ENCODE measurements around the gene MIF4GD.
"Not testable (repeated sequence)": the region's sequence is repeated elsewhere in the genome, so short reads cannot be mapped to it uniquely, and the experiment has no call there.

Gene MIF4GD, protein sequence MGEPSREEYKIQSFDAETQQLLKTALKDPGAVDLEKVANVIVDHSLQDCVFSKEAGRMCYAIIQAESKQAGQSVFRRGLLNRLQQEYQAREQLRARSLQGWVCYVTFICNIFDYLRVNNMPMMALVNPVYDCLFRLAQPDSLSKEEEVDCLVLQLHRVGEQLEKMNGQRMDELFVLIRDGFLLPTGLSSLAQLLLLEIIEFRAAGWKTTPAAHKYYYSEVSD

DNA sequence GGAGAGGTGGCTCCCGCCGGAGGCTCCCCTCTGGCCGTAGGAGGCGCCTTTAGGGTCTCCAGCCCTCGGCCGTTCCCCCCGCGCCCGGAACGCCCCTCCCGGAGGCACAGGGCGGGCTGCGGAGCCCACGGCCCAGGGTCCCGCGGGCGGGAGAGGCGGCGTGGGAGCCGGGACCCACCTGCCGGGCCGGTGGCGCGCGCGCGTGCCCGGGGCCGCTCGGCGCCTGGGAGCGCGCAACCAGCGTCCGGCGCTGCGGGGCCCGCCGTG lies at the start of gene MIF4GD:
MIF4GD (minus strand) TSS at position 266 of the 267 bp plus-strand sequence. CDS start 1,036 bp downstream, outside the sequence.
- no peak for FAIRE-seq

DNA sequence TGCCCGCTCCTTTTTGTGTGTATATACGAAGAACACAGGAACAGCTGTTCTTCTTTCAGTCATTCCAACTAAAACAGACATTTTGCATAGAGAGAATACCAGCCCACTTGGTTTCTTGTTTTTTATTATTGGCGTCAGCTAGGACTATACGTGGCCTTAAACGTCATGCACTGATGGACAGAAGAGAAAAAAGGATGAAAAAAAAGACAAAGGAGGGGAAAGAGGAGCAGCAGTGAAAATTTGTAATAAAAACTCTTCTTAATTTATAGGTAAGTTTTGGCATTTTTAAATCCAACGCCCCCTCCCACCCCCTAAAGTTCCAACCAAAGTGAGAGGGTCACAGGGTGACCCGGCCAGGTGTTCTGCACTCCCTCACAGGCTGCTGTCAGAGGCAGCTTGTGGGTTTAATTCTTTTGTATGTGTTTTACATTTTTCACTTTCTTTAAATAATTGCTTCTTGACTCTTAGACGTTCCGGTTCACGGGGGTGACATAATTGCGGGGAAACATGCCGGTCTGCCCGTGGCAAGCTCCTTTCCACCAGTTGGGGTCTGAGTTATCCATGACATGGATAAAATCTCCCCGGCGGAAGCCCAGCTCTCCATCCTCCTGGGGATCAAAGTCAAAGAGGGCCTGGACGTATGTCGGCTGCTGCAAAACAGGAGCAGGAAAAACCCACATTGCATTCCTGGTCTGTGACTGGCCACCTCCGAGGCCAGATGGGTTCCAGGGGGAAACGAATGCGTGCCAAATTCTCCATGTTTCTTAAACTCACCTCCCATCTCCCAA lies 49.1 kb upstream of the MIF4GD start:
- no peak for FAIRE-seq

DNA sequence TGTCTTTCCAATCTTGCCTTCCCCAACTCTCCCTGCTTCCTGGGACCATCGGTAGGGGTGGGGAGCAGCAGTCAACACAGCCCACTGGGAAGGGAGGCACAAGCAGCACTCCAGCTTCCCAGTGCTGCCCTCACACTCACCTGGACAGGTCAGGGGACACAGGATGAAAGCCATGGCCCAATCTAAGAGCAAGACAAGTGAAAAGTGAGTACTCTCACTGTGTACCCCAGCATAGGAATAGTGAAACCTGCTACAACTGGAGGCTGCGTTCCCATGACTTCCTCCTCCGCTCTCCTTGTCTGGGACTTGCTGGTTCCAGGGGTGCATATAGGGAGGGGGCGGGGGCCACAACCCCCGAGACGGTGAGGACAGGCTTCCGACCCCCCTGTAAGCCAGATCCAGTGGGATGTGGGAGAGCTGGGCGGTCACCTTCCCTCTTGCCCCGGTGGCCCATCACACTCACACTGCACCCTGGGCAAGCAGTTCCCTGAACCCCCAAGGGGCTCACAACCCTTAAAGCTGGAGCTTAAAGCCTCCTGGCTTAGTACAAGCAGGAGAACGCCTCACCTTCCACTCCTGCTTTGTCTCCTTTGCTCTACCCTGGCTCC lies 47.7 kb upstream of the MIF4GD start:
- FAIRE-seq, result no peak

DNA sequence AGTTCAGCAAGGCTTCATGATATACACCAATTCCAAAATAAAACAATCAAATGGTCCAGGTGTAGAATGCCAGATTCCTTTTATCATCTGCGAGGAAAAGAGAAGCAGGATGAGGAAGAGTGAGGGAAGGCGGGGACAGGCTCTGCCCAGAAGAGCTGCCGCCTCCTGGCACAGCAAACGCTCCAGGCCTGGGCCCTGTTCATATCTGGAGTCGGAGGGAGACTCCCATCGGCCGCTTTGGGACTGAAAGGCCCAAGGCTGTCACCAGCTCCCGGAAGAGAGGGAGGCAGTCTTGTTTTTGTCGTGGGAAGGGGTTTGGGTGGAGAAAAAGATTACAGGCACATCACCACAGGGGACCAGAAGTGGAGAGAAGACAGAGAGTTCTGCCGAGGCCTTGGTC lies 47.2 kb upstream of the MIF4GD start:
- FAIRE-seq, result no peak

DNA sequence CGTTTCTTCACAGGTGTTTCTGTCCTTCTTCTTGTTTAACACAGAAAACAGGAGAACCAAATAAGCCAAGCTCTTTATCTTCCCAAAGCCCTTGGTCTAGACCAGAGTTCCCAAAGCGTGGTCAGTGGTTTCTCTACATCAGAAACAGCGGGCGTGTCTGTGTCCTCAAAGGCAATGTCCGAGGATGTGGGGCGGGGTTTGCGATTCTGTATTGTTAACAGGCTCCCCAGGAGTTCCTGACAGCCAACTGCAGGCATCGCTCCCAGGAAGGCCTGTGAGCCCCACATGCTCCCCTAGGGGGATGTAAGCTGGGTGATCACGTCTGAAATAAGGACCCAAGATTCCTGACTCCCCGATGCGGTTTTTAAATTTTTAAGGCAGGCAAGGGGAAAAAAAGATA lies 46.6 kb upstream of the MIF4GD start:
- FAIRE-seq, result no peak

DNA sequence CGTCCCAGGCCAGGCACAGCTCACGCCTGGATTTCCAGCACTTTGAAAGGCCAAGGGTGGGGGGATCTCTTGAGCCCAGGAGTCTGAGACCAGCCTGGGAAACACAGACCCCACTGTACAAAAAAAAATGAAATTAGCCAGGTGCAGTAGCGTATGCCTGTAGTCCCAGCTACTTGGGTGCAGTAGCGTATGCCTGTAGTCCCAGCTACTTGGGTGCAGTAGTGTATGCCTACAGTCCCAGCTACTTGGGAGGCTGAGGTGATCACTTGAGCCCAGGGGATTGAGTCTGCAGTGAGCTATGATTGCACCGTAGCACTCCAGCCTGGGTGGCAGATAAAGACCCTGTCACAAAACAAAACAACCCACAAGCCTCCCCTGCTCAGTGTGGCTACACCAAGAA lies 45.2 kb upstream of the MIF4GD start:
- FAIRE-seq, result no peak

DNA sequence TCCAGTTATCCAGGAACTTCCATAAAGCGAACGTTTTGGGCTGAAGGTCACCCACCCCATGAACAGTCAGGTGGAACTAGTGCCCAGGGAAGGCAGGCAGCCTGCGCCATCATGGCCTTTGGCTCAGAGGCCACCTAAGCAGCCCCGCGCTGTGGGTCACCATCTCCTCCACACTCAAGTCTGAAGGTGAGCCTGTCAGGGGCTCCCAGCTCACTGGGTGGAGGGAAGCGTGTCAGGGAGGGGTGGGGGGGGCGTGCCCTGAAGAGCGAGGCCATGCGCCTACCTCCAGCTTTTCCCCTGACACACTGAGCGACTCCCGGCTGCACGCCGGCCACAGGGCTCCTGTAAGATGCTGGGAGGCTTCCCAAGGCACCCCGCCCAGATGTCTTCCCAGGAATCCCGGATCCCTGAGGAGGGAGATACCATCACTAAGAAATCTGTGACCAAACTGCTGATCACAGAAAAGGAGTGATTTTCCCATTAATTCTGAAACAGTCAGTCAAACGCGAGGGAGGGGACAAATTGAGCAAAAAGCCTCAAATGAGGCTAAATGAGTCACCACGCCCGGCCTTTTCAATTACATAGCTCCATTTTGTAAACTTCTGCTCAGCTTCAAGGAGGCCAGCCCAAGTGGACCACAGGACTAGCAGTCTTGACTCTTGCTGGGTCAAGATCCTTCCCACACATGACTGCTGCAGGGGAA lies 44.7 kb upstream of the MIF4GD start:
- no peak for FAIRE-seq

DNA sequence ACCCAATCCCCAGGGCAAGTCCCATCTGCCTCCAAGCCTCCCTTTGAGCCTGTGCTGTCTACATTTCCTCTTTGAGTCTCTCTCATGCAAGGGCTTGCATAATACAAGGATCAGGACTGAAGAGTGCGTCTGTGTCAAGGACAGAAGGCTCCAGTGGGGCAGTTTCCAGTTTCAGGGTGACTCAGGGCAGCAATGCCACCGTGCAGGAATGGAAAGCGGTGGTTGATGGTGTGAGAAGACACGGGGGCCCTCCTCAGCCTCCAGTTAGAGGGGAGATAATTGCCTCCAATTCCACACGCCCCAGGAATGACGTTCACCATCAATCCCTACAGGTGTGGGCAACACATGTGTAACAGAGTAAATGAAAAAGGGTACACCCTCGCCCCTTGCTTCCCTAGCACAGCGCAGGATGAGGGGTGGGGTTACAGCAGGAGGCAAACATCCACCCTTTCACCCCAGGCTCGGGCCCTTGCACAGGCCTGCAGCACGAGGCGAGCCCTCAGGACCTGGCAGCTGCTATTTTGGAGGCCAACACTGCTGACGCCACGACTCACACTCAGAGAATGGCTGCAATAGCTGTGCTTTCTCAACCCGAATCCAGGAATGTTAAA lies 43.0 kb upstream of the MIF4GD start:
- FAIRE-seq, result no peak

DNA sequence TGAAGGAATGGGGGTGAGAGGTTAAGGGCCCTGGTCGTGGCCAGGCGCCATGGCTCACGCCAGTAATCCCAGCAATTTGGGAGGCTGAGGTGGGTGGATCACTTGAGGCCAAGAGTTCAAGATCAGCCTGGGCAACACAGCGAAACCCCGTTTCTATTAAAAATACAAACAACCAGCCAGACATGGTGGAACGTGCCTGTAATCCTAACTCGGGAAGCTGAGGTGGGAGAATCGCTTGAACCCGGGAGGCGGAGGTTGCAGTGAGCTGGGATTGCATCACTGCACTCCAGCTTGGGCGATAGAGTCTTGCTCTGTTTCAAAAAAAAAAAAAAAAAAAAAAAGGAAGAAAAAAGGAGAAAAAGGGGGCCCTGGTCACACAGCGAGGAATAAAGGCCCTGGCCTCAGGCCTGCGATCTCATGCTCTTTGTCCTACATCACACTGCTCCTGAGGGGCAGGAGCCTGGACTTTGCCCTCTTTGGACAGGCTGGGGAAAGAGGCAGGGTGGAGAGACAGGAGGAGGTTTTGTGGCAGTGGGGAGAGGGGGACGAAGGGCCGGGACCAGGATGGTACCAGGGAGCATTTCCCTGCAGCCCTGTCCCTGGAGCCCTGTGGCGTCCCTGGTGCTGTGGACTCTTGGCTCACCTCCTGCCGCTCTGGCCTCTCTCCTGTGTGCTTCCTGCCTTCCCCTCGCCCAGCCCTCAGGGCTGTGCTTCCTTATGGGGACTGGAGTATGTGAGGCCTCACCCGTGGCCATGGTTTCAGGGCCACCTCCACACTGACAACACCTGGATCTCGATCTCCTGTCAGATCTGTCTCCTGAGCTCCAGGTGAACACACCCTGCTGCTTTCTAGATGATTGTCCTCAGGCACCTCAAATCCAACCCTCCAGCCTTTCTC lies 38.0 kb upstream of the MIF4GD start:
- FAIRE-seq, result no peak

DNA sequence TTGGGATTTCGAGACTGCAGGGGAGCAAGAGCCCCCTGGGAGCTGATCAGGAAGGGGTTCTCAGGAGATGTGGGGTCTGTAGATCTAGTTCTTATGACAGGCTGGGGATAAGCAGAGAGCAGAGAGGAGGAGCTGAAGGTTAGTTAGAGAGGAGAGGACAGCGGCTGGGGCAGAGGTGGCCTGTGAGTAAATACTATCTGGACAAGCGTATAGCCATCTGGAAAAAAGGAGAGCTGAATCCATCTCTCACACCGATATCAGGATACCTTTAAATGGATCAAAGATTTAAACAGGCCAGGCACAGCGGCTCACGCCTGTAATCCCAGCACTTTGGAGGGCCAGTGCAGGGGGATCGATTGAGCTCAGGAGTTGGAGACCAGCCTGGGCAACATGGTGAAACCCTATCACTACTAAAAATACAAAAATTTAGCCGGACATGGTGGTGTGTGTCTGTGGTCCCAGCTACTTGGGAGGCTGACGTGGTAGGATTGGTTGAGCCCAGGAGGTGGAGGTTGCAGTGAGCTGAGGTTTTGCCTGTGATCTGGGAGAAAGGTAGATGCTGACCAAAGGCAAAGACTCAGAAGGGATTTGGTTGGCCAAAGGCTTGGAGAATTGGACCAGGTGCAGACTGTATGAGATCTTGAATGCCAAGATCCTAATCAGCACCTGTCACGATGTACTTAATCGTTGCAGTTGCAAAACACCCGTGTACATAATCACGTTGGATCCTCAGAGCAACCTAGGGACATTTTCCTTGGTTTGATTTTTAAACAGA lies 37.1 kb upstream of the MIF4GD start:
- no peak for FAIRE-seq

DNA sequence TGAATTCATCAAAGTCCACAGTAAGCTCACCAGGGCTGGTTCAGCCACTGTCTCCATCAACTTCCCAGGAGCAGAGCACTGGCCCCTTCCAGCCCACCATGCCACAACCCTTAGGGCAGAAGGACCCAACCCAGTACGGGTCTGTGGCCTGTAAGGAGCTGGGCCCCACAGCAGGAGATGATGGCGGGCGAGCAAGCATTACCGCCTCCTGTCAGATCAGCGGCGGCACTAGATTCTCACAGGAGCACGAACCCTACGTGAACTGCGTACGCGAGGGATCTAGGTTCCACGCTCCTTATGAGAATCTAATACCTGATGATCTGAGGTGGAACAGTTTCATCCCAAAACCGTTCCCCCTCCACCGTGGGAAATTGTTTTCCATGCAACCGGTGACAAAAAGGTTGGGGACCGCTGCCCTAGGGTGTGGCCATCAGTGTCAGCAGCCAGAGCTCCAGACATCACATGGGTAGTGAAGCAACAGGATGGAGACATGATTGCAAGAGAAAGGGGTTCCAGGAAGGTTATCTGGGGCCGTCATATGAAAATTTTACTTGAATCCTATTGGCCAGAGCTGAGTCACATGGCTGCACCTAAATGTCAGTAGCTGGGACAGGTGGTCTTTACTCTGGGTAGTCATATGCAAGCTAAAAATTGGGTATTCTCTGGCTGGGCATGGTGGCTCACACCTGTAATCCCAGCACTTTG lies 30.6 kb upstream of the MIF4GD start:
- no peak for FAIRE-seq

DNA sequence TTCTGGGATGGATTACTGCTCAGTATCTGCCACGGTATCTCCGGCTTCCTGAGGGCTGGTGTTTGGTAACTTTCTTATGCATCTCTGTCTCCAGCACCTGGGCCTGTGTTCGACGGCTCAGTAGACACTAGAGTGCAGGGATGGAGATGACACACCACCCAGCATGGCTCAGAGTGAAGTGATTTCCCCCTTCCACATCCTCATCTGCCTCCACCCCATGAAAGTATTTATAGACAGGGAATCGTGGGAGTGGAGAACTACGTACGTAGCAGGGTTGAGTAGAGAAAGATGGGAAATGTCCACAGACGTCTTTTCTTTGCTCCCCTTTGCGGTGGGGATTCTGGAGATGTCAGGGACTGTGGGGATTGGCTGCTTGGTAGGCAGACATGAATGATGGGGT lies 30.0 kb upstream of the MIF4GD start:
- FAIRE-seq, result no peak

DNA sequence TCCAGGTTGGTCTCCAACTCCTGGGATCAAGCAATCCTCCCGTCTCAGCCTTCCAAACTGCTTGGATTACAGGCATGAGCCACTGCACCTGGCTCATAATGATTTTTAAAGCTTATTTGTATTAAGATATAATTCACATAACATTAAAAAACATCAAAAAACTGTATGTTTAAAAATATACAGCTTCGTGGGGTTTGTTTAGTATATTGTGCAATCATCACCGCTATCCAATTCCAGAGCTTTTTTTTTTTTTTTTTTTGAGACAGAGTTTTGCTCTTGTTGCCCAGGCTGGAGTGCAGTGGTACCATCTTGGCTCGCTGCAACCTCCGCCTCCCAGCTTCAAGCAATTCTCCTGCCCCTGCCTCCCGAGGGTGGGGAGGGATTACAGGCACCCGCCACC lies 29.2 kb upstream of the MIF4GD start:
- no peak for FAIRE-seq

DNA sequence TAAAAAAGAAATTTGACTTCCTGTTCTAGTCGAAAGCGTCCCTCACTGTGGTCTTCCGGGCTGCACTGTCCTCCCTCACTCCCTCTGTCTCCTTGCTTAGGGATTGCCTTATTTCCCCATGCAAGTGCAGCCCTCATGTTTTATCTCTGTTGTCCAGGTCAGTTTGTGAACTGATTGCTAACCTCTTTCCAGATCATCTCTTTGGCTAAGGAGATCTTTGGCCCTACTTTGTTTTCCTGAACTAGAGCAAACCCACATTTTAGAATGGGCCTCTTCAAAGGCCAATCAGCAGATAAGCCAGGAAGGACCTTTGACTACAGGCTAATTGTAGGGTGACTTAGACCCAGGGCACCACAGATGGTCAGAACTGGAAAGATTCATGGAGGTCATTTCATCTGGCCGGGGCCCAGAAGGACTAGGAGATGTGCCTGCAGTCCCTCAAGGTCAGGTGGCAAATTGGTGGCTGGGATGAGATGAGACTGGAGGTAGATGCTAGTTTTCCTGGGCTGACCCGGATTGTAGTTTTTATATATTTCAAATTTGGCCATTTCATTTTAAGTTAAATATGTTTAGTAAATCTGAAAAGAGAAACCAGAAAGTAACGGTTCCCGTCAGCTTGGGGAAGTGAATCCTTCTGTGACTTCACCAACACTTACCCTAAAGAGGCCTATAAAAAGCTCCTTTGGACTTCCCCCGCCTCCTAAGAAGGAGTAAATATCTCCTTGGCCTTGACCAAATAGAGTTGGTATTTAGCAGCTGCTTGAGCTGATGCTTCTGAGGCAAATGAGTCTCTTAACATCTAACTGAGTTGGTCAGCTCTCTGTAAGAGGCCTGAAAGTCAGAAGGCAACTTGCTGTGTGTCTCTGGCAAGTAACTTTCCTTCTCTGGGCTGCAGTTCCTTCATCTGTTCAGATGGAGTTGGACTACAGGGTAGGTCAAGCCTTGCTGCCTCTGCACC lies 24.4 kb upstream of the MIF4GD start:
- FAIRE-seq, result no peak

DNA sequence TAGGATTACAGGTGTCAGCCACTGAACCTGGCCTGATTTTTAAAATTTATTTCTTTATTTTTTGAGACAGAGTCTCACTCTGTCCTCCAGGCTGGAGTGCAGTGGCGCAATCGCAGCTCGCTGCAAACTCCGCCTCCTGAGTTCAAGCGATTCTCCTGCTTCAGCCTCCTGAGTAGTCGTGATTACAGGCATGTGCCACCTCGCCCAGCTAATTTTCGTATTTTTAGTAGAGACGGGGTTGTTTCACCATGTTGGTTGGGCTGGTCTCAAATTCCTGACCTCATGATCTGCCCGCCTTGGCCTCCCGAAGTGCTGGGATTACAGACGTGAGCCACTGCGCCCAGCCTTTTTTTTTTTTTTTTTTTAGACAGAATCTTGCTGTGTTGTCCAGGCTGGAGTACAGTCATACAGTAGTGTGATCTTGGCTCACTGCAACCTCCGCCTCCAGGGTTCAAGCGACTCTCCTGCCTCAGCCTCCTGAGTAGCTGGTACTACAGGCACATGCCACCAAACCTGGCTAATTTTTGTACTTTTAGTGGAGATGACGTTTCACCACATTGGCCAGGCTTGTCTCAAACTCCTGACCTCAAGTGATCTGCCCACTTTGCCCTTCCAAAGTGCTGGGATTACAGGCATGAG lies 21.9 kb upstream of the MIF4GD start:
- not testable (repeated sequence) for FAIRE-seq

DNA sequence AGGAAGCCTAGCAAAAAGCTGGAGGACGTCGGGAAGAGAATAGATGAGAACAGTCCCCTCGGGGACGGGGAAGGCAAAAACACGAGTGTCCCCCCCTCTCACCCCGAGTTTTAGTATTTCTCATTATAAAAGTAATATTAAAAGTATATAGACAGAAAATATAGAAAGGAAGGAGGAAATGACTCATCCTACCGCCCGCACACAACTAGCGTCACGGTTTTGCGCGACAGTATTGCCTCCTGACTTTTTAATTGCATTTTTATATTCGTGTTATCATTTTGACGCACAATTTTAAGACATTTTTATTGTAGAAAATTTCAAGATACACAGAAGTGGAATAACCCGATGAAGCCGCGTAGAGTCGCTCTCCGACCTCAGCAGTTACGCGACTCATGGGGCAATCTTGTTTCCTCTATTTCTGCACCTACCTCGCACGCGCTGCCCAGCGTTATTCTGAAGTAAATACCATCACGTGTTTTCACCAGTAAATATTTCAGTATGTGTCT lies 18.9 kb upstream of the MIF4GD start:
- no peak for FAIRE-seq

DNA sequence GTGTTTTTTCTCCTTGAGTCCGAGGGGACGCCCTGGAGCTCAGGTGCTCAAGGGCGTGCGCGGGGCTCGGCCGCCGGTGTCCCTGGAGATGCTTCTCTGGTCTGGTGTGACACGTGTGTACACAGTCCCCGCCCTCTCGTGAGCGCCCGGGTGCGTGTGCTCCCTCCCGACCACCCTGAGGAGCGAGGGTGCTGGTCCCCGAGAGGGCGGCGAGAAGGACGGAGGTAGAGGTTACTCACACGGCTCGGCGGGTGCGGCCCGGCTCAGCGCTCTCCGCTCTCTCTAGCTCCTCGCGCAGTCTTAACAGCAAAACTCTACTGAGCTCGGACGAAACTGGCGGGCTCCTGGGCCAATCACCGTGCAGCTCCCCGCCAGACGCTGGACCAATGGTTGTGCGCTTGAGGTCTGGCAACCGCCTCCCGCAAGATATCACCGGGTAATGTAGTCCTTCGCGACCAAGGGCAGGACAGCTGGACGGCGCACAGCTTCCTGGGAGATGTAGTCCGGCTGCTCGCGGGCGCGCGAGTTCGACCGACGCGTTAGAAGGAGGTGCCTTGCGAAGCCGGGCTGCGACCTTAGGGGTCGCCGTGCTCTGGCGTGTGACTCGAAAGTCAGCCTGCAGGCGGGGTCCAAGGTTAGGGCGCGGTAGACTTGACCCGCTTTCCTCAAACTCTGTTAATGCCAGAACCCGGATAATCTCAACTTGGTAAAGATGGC lies 18.2 kb upstream of the MIF4GD start, which contains the start of gene SLC25A19:
SLC25A19 (minus strand) TSS at position 319 of the 717 bp plus-strand sequence. CDS start 2,669 bp downstream, outside the sequence.
- FAIRE-seq, result peak; percentile 69

DNA sequence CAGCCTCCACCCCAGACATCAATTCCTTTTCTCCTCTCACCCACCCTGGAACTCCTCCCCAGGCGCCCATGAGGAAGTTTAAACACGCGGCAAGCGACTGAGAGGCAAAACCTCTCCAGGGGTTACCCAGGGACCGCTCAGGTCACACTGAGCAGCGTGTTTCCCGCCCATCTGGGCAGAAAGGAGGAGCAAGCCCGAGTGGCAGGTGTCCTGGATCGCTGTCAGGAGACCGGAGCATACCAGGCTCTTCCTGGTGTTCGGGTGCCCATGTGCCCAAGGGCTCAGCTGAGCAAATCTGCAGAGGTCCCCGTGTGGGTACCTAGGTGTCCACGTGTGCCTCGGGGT lies 17.7 kb upstream of the MIF4GD start:
- no peak for FAIRE-seq
